ENCODE measurements around the gene ZNF83.

DNA sequence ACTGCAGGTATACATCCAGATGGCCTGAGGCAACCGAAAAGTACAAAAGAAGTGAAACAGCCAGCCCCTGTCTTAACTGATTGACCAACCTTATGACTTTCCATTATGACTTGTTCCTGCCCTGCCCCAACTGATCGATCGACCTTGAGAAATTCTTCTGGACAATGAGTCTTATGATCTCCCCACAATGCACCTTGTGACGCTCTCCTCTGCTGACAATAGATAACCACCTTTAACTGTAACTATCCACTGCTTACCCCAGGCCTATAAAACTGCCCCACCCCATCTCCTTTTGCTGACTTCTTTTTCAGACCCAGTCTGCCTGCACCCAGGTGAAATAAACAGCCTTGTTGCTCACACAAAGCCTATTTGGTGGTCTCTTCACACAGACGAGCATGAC is 11.2 kb downstream of the ZNF83 start:
- TF ChIP-seq, protein P1, sequence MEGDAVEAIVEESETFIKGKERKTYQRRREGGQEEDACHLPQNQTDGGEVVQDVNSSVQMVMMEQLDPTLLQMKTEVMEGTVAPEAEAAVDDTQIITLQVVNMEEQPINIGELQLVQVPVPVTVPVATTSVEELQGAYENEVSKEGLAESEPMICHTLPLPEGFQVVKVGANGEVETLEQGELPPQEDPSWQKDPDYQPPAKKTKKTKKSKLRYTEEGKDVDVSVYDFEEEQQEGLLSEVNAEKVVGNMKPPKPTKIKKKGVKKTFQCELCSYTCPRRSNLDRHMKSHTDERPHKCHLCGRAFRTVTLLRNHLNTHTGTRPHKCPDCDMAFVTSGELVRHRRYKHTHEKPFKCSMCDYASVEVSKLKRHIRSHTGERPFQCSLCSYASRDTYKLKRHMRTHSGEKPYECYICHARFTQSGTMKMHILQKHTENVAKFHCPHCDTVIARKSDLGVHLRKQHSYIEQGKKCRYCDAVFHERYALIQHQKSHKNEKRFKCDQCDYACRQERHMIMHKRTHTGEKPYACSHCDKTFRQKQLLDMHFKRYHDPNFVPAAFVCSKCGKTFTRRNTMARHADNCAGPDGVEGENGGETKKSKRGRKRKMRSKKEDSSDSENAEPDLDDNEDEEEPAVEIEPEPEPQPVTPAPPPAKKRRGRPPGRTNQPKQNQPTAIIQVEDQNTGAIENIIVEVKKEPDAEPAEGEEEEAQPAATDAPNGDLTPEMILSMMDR (IDR thresholded peaks at IDR 0.05; ENCODE audit: low read length), result no peak
- no peak for TF ChIP-seq EZH2 (IDR thresholded peaks at IDR 0.05; ENCODE audit: borderline replicate concordance, low read length)
